GM23338 (cell line): ENCODE measurements around the gene CERS5. TPM values are rescaled to one million over a fixed set of nuclear protein-coding genes. Genes with fewer than 3 reads are reported as not detected.

ENCODE experiments used
- ATAC-seq: fragments of 200-7000 bp; cut with Tn5 transposase; 3 replicates; pipeline ENCODE4 v1.9.1; 2020
- DNase-seq: peaks from one replicate; pipeline ENCODE4 v3.0.0-alpha.2; 2015; ENCODE audit warnings: low spot score
- H2AFZ ChIP-seq: fragments of 200-600 bp; sonication (generic); 2 replicates; pipeline ENCODE4 v1.8.0; 2016; ENCODE audit warnings: antibody characterized with exemption, mild to moderate bottlenecking, moderate library complexity
- H3F3A ChIP-seq: fragments of 200-600 bp; sonication (generic); replicated peaks from 2 replicates; pipeline ENCODE4 v1.8.0; 2017; ENCODE audit warnings: antibody characterized with exemption, mixed run types, low read depth
- H3K27ac ChIP-seq: fragments of 200-600 bp; sonication (generic); 2 replicates; pipeline ENCODE4 v1.6.1; 2016; ENCODE audit warnings: low read depth
- H3K27me3 ChIP-seq: fragments of 200-600 bp; sonication (generic); 2 replicates; pipeline ENCODE4 v1.8.0; 2016; ENCODE audit warnings: mild to moderate bottlenecking, mixed run types, moderate library complexity; ENCODE audit not compliant: insufficient read depth
- H3K36me3 ChIP-seq: fragments of 200-600 bp; sonication (generic); 2 replicates; pipeline ENCODE4 v1.8.0; 2016; ENCODE audit warnings: mild to moderate bottlenecking; ENCODE audit not compliant: insufficient read depth
- H3K4me1 ChIP-seq: fragments of 200-600 bp; sonication (generic); 2 replicates; pipeline ENCODE4 v1.8.0; 2016; ENCODE audit warnings: mild to moderate bottlenecking, moderate library complexity; ENCODE audit not compliant: insufficient read depth
- H3K4me2 ChIP-seq: fragments of 200-600 bp; sonication (generic); 2 replicates; pipeline ENCODE4 v1.7.1; 2017; ENCODE audit warnings: mixed run types
- H3K4me3 ChIP-seq: fragments of 200-600 bp; sonication (generic); 2 replicates; pipeline ENCODE4 v1.6.1; 2016; ENCODE audit warnings: mixed run types
- H3K79me2 ChIP-seq: fragments of 200-600 bp; sonication (generic); replicated peaks from 2 replicates; pipeline ENCODE4 v1.8.0; 2017; ENCODE audit warnings: mild to moderate bottlenecking; ENCODE audit not compliant: insufficient read depth
- H3K9me2 ChIP-seq: fragments of 200-600 bp; sonication (generic); 2 replicates; pipeline ENCODE4 v1.8.0; 2017; ENCODE audit not compliant: insufficient read depth
- H4K20me1 ChIP-seq: fragments of 200-600 bp; sonication (generic); replicated peaks from 2 replicates; pipeline ENCODE4 v1.8.0; 2017; ENCODE audit warnings: mild to moderate bottlenecking; ENCODE audit not compliant: insufficient read depth
- H3K27ac Mint-ChIP-seq: 2 replicates; pipeline ENCODE4 v1.8.0; 2020; ENCODE audit warnings: inconsistent platforms, mild to moderate bottlenecking, moderate library complexity, mixed read lengths
- H3K27me3 Mint-ChIP-seq: 3 replicates; pipeline ENCODE4 v1.8.0; 2022; ENCODE audit warnings: low read depth, mild to moderate bottlenecking, moderate library complexity, mixed read lengths, inconsistent platforms; ENCODE audit not compliant: insufficient read depth, poor library complexity
- H3K36me3 Mint-ChIP-seq: 3 replicates; pipeline ENCODE4 v1.8.0; 2021; ENCODE audit warnings: low read depth, mild to moderate bottlenecking, inconsistent platforms, moderate library complexity, mixed read lengths
- H3K4me1 Mint-ChIP-seq: 3 replicates; pipeline ENCODE4 v1.8.0; 2020; ENCODE audit warnings: mild to moderate bottlenecking, inconsistent platforms, mixed read lengths
- H3K4me3 Mint-ChIP-seq: 3 replicates; pipeline ENCODE4 v1.8.0; 2021; ENCODE audit warnings: moderate library complexity, mild to moderate bottlenecking, inconsistent platforms, mixed read lengths
- H3K9me3 Mint-ChIP-seq: 3 replicates; pipeline ENCODE4 v1.8.0; 2020; ENCODE audit warnings: moderate library complexity, mild to moderate bottlenecking, inconsistent platforms, mixed read lengths
- CREB1 ChIP-seq: fragments of 250-450 bp; sonication (Bioruptor Pico); IDR thresholded peaks from 2 replicates; pipeline ENCODE4 v1.5.0; 2020; ENCODE audit warnings: low read depth, mild to moderate bottlenecking, moderate library complexity
- EZH2 ChIP-seq: fragments of 200-600 bp; sonication (generic); IDR thresholded peaks from one replicate; pipeline ENCODE4 v1.8.0; 2017; ENCODE audit warnings: antibody characterized with exemption, mild to moderate bottlenecking, low read depth; ENCODE audit not compliant: unreplicated experiment
- EZH2phosphoT487 ChIP-seq: fragments of 200-600 bp; sonication (generic); IDR thresholded peaks from one replicate; pipeline ENCODE4 v1.8.1; 2018; ENCODE audit warnings: antibody characterized with exemption; ENCODE audit not compliant: unreplicated experiment
- JUNB ChIP-seq: IDR thresholded peaks from one replicate; pipeline ENCODE4 v1.6.1; 2016; ENCODE audit warnings: antibody characterized with exemption; ENCODE audit not compliant: unreplicated experiment
- NANOG ChIP-seq: IDR thresholded peaks from 2 replicates; pipeline ENCODE4 v1.6.1; 2016; ENCODE audit warnings: antibody characterized with exemption, borderline replicate concordance
- POLR2AphosphoS5 ChIP-seq: IDR thresholded peaks from 2 replicates; pipeline ENCODE4 v1.6.1; 2016; ENCODE audit warnings: antibody characterized with exemption, low read depth
- STAT1 ChIP-seq: IDR thresholded peaks from one replicate; pipeline ENCODE4 v1.6.1; 2016; ENCODE audit warnings: antibody characterized with exemption; ENCODE audit not compliant: unreplicated experiment
- ZNF114 ChIP-seq: fragments of 250-450 bp; sonication (Bioruptor Pico); IDR thresholded peaks from 2 replicates; pipeline ENCODE4 v1.5.0; 2020; ENCODE audit warnings: mild to moderate bottlenecking, moderate library complexity
- ZNF331 ChIP-seq: fragments of 250-450 bp; sonication (Bioruptor Pico); IDR thresholded peaks from 2 replicates; pipeline ENCODE4 v1.5.0; 2020; ENCODE audit warnings: low read depth, mild to moderate bottlenecking, moderate library complexity
- ZNF462 ChIP-seq: fragments of 250-450 bp; sonication (Bioruptor Pico); IDR thresholded peaks from 2 replicates; pipeline ENCODE4 v1.5.0; 2020; ENCODE audit warnings: mild to moderate bottlenecking, moderate library complexity
- polyA plus RNA-seq: library from polyadenylated mRNA; unstranded; fragments of >200 nt; fragmentation: Nextera tagmentation; extraction: Ambion mirVana; gene quantifications from 2 replicates; pipeline ENCODE4 v1.2.1, GENCODE V29; 2016
- total RNA-seq: library from RNA; depleted of rRNA; stranded (reverse); fragments of >200 nt; shearing (Covaris generic); gene quantifications from 2 replicates; pipeline ENCODE4 v1.2.3, GENCODE V29; 2014
- TF ChIP-seq, protein P1 (sequence below): IDR thresholded peaks from one replicate; pipeline ENCODE4 v1.6.1; 2018; ENCODE audit warnings: antibody characterized with exemption; ENCODE audit not compliant: unreplicated experiment
- TF ChIP-seq, protein P2 (sequence below), 2 experiments: fragments of 200-600 bp in 1 of 2; sonication (generic) in 1 of 2; conservative IDR thresholded peaks; 2 replicates each; pipeline versions ENCODE4 v1.5.1 to v1.6.1; 2016 to 2017; ENCODE audit warnings: antibody characterized with exemption in 2 of 2, low read depth in 2 of 2, mild to moderate bottlenecking in 2 of 2, moderate library complexity in 1 of 2
- TF ChIP-seq, protein P3 (sequence below): IDR thresholded peaks from 2 replicates; pipeline ENCODE4 v1.6.1; 2016; ENCODE audit warnings: antibody characterized with exemption

The CERS5 gene
- total and polyA plus RNA-seq, 2 experiments from 2014 or later, result 42.7 to 56.5 TPM

GRCh38 chr12:50151047-50151687 lies 16.0 kb downstream of the CERS5 start:
- Histone ChIP-seq H3K27me3 (no peaks in the 10 kb centered on the region), H3K4me1 (no peaks in the 10 kb centered on the region; the same call in 1 of the 2 replicates), H3K4me3 (no peak overlapping the region), H3K27ac (no peak overlapping the region), H3F3A (no peaks in the 10 kb centered on the region), H3K79me2 (peaks cover 84% of the 10 kb centered on the region), H3K9me2 (no peaks in the 10 kb centered on the region), H2AFZ (no peak overlapping the region), H3K4me2 (no peak overlapping the region), H4K20me1 (peaks cover 31% of the 10 kb centered on the region), H3K36me3 (no peaks in the 10 kb centered on the region)
- ATAC-seq, result no peak
- Mint-ChIP-seq H3K27me3 (no peaks in the 10 kb centered on the region), H3K27ac (peak overlapping the region; percentile 2; the same call in 1 of the 2 replicates), H3K36me3 (no peaks in the 10 kb centered on the region), H3K9me3 (no peaks in the 10 kb centered on the region), H3K4me3 (no peak overlapping the region), H3K4me1 (no peaks in the 10 kb centered on the region)
- DNase-seq, result no peak
- TF ChIP-seq NANOG (no peak), ZNF331 (no peak), EZH2phosphoT487 (no peak), ZNF462 (CRISPR knock-in tag) (no peak), ZNF114 (CRISPR knock-in tag) (no peak), JUNB (no peak), STAT1 (no peak), EZH2 (no peak), POLR2AphosphoS5 (no peak), CREB1 (CRISPR knock-in tag) (no peak)
- TF ChIP-seq, protein P1, sequence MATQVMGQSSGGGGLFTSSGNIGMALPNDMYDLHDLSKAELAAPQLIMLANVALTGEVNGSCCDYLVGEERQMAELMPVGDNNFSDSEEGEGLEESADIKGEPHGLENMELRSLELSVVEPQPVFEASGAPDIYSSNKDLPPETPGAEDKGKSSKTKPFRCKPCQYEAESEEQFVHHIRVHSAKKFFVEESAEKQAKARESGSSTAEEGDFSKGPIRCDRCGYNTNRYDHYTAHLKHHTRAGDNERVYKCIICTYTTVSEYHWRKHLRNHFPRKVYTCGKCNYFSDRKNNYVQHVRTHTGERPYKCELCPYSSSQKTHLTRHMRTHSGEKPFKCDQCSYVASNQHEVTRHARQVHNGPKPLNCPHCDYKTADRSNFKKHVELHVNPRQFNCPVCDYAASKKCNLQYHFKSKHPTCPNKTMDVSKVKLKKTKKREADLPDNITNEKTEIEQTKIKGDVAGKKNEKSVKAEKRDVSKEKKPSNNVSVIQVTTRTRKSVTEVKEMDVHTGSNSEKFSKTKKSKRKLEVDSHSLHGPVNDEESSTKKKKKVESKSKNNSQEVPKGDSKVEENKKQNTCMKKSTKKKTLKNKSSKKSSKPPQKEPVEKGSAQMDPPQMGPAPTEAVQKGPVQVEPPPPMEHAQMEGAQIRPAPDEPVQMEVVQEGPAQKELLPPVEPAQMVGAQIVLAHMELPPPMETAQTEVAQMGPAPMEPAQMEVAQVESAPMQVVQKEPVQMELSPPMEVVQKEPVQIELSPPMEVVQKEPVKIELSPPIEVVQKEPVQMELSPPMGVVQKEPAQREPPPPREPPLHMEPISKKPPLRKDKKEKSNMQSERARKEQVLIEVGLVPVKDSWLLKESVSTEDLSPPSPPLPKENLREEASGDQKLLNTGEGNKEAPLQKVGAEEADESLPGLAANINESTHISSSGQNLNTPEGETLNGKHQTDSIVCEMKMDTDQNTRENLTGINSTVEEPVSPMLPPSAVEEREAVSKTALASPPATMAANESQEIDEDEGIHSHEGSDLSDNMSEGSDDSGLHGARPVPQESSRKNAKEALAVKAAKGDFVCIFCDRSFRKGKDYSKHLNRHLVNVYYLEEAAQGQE, result no peak
- TF ChIP-seq, protein P2, sequence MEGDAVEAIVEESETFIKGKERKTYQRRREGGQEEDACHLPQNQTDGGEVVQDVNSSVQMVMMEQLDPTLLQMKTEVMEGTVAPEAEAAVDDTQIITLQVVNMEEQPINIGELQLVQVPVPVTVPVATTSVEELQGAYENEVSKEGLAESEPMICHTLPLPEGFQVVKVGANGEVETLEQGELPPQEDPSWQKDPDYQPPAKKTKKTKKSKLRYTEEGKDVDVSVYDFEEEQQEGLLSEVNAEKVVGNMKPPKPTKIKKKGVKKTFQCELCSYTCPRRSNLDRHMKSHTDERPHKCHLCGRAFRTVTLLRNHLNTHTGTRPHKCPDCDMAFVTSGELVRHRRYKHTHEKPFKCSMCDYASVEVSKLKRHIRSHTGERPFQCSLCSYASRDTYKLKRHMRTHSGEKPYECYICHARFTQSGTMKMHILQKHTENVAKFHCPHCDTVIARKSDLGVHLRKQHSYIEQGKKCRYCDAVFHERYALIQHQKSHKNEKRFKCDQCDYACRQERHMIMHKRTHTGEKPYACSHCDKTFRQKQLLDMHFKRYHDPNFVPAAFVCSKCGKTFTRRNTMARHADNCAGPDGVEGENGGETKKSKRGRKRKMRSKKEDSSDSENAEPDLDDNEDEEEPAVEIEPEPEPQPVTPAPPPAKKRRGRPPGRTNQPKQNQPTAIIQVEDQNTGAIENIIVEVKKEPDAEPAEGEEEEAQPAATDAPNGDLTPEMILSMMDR (conservative IDR thresholded peaks at IDR 0.05; ENCODE audit: low read depth in 2 of 2), result no peak
- TF ChIP-seq, protein P3, sequence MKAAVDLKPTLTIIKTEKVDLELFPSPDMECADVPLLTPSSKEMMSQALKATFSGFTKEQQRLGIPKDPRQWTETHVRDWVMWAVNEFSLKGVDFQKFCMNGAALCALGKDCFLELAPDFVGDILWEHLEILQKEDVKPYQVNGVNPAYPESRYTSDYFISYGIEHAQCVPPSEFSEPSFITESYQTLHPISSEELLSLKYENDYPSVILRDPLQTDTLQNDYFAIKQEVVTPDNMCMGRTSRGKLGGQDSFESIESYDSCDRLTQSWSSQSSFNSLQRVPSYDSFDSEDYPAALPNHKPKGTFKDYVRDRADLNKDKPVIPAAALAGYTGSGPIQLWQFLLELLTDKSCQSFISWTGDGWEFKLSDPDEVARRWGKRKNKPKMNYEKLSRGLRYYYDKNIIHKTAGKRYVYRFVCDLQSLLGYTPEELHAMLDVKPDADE, result no peak
